Brain microvascular endothelial cell (primary cell): Measurements from ENCODE around the gene ZNF488.
A peak's percentile ranks its signal among the peaks of the same experiment; 100 is the strongest.

ENCODE experiments used
- DNase-seq: peaks from one replicate; pipeline ENCODE4 v3.0.0-alpha.2; 2020
- H3K27ac ChIP-seq: fragments of 250-450 bp; sonication (Bioruptor Pico); 2 replicates; pipeline ENCODE4 v1.5.1; 2020; ENCODE audit warnings: mild to moderate bottlenecking, moderate library complexity
- H3K27me3 ChIP-seq: fragments of 250-450 bp; sonication (Bioruptor Pico); replicated peaks from 2 replicates; pipeline ENCODE4 v1.5.1; 2020; ENCODE audit warnings: mild to moderate bottlenecking
- H3K36me3 ChIP-seq: fragments of 250-450 bp; sonication (Bioruptor Pico); replicated peaks from 2 replicates; pipeline ENCODE4 v1.5.1; 2020; ENCODE audit warnings: mild to moderate bottlenecking
- H3K4me3 ChIP-seq: 2 replicates; pipeline ENCODE4 v1.5.1; 2011; ENCODE audit warnings: low read depth, mild to moderate bottlenecking, control low read depth, low read length, moderate library complexity
- in situ Hi-C: cut with HindIII; loops from 2 replicates; pipeline ENCODE4 v1.10.0; 2017; ENCODE audit warnings: low sequenced_read_pairs, low pct_ligation_motif_present
- TF ChIP-seq, protein P1 (sequence below): IDR thresholded peaks from 2 replicates; pipeline ENCODE4 v1.5.1; 2011; ENCODE audit warnings: low read depth, mild to moderate bottlenecking, moderate library complexity, low read length, control low read depth, inconsistent platforms; ENCODE audit errors: missing control alignments

Gene ZNF488

GRCh38 chr10:47406870-47407691 is 23.0 kb upstream of the ZNF488 start:
- H3K27ac ChIP-seq, result peak overlapping the region; percentile 4
- peak; percentile 66 for DNase-seq
- TF ChIP-seq, protein P1, sequence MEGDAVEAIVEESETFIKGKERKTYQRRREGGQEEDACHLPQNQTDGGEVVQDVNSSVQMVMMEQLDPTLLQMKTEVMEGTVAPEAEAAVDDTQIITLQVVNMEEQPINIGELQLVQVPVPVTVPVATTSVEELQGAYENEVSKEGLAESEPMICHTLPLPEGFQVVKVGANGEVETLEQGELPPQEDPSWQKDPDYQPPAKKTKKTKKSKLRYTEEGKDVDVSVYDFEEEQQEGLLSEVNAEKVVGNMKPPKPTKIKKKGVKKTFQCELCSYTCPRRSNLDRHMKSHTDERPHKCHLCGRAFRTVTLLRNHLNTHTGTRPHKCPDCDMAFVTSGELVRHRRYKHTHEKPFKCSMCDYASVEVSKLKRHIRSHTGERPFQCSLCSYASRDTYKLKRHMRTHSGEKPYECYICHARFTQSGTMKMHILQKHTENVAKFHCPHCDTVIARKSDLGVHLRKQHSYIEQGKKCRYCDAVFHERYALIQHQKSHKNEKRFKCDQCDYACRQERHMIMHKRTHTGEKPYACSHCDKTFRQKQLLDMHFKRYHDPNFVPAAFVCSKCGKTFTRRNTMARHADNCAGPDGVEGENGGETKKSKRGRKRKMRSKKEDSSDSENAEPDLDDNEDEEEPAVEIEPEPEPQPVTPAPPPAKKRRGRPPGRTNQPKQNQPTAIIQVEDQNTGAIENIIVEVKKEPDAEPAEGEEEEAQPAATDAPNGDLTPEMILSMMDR, result peak; percentile 5

GRCh38 chr10:47406548-47406869 is 22.4 kb upstream of the ZNF488 start:
- TF ChIP-seq, protein P1, result no peak
- DNase-seq, result no peak
- H3K27ac ChIP-seq, result no peak overlapping the region

More at GRCh38 chr10:47406870-47407691, 23.0 kb upstream of the ZNF488 start:
- Histone ChIP-seq H3K27me3 (no peaks in the 10 kb centered on the region), H3K4me3 (no peak overlapping the region), H3K36me3 (no peaks in the 10 kb centered on the region)
- in situ Hi-C loops, result no loop called here

GRCh38 chr10:47405857-47406547 is 21.9 kb upstream of the ZNF488 start:
- no peak overlapping the region for H3K4me3 ChIP-seq
- no peaks in the 10 kb centered on the region for H3K27me3 ChIP-seq
- TF ChIP-seq, protein P1, result no peak
- no peak for DNase-seq
- H3K27ac ChIP-seq, result no peak overlapping the region
- H3K36me3 ChIP-seq, result no peaks in the 10 kb centered on the region
- in situ Hi-C loops, result no loop called here

More at GRCh38 chr10:47406548-47406869, 22.4 kb upstream of the ZNF488 start:
- no peaks in the 10 kb centered on the region for H3K36me3 ChIP-seq
- in situ Hi-C loops, result no loop called here
- H3K4me3 ChIP-seq, result no peak overlapping the region
- no peaks in the 10 kb centered on the region for H3K27me3 ChIP-seq

DNA sequence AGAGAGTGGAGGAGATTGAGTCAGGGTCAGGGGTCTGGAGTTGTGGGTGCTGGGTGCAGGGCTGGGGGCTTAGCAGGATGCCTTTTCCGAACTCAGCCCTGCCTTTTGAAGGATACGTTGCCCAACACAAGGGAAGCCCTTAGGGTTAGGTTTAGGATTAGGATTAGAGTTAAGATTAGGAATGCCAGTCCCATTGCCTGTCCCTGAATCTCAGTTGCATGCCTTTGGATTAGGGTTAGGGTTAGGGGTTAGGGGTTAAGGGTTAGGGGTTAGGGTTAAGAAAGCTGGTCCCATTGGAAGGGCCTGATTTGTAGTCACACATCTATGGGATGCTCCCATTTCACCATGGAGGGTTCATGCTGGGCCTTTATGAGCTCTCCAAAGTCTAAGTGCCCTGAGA is 20.8 kb upstream of the ZNF488 start:
- TF ChIP-seq, protein P1, result no peak
- no peaks in the 10 kb centered on the region for H3K36me3 ChIP-seq
- no peak for DNase-seq
- H3K4me3 ChIP-seq, result no peak overlapping the region
- H3K27me3 ChIP-seq, result no peaks in the 10 kb centered on the region
- no peak overlapping the region for H3K27ac ChIP-seq
- in situ Hi-C loops, result no loop called here

- no peaks in the 10 kb centered on the region for H3K36me3 ChIP-seq
- no peaks in the 10 kb centered on the region for H3K27me3 ChIP-seq
- H3K4me3 ChIP-seq, result no peak overlapping the region
- DNase-seq, result no peak
- in situ Hi-C loops, result no loop called here
- no peak overlapping the region for H3K27ac ChIP-seq
- TF ChIP-seq, protein P1, result no peak
Observed at GRCh38 chr10:47404446-47404845, 20.4 kb upstream of the ZNF488 start.
